ENCODE data around the gene HELB.

DNA sequence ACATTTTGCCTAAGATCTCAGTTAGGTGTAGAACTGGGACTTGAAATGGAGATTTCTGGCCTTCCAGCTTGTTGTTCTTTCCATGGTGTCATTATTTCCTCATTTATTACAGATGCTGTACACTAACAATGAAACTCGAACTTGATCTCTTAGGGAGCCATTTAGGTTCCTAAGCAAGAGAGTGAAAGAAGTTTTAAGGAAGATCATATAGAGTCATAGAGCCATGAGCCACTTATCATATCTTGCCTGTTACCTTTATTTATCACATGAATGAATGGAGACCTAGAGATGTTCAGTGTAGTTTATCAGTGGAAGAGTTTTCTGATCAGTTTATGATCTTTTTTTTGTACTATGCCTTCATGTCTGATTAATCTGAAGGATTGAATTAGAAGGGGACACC, 9.9 kb downstream of the HELB start:
- TF ChIP-seq TCF3 (IDR thresholded peaks at IDR 0.05; ENCODE audit: borderline replicate concordance, insufficient read depth, low read depth, low read length) (no peak), EP300 (IDR thresholded peaks at IDR 0.05; ENCODE audit: borderline replicate concordance in 1 of 2, control insufficient read depth in 1 of 2, low read depth in 2 of 2, low read length in 2 of 2) (no peak), CHD1 (IDR thresholded peaks at IDR 0.05; ENCODE audit: low read depth, low read length) (no peak), MXI1 (IDR thresholded peaks at IDR 0.05; ENCODE audit: low read depth, low read length) (no peak), JUND (IDR thresholded peaks at IDR 0.05; ENCODE audit: low read depth, low read length) (no peak), ETV6 (conservative IDR thresholded peaks at IDR 0.05 in 1 of 2, IDR thresholded peaks at IDR 0.05 in 1 of 2; ENCODE audit: borderline replicate concordance in 1 of 2, low read depth in 1 of 2) (no peak), SMAD1 (IDR thresholded peaks at IDR 0.05; ENCODE audit: low read depth, partially characterized antibody) (no peak), ZNF384 (IDR thresholded peaks at IDR 0.05; ENCODE audit: borderline replicate concordance, low read depth, low read length) (no peak)
- TF ChIP-seq, protein P1, sequence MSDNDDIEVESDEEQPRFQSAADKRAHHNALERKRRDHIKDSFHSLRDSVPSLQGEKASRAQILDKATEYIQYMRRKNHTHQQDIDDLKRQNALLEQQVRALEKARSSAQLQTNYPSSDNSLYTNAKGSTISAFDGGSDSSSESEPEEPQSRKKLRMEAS (IDR thresholded peaks at IDR 0.05; ENCODE audit: low read depth, low read length) = no peak
- TF ChIP-seq, protein P2, sequence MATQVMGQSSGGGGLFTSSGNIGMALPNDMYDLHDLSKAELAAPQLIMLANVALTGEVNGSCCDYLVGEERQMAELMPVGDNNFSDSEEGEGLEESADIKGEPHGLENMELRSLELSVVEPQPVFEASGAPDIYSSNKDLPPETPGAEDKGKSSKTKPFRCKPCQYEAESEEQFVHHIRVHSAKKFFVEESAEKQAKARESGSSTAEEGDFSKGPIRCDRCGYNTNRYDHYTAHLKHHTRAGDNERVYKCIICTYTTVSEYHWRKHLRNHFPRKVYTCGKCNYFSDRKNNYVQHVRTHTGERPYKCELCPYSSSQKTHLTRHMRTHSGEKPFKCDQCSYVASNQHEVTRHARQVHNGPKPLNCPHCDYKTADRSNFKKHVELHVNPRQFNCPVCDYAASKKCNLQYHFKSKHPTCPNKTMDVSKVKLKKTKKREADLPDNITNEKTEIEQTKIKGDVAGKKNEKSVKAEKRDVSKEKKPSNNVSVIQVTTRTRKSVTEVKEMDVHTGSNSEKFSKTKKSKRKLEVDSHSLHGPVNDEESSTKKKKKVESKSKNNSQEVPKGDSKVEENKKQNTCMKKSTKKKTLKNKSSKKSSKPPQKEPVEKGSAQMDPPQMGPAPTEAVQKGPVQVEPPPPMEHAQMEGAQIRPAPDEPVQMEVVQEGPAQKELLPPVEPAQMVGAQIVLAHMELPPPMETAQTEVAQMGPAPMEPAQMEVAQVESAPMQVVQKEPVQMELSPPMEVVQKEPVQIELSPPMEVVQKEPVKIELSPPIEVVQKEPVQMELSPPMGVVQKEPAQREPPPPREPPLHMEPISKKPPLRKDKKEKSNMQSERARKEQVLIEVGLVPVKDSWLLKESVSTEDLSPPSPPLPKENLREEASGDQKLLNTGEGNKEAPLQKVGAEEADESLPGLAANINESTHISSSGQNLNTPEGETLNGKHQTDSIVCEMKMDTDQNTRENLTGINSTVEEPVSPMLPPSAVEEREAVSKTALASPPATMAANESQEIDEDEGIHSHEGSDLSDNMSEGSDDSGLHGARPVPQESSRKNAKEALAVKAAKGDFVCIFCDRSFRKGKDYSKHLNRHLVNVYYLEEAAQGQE (IDR thresholded peaks at IDR 0.05; ENCODE audit: low read depth, low read length) = no peak
- TF ChIP-seq, protein P3, sequence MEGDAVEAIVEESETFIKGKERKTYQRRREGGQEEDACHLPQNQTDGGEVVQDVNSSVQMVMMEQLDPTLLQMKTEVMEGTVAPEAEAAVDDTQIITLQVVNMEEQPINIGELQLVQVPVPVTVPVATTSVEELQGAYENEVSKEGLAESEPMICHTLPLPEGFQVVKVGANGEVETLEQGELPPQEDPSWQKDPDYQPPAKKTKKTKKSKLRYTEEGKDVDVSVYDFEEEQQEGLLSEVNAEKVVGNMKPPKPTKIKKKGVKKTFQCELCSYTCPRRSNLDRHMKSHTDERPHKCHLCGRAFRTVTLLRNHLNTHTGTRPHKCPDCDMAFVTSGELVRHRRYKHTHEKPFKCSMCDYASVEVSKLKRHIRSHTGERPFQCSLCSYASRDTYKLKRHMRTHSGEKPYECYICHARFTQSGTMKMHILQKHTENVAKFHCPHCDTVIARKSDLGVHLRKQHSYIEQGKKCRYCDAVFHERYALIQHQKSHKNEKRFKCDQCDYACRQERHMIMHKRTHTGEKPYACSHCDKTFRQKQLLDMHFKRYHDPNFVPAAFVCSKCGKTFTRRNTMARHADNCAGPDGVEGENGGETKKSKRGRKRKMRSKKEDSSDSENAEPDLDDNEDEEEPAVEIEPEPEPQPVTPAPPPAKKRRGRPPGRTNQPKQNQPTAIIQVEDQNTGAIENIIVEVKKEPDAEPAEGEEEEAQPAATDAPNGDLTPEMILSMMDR (IDR thresholded peaks at IDR 0.05 in 2 of 3, conservative IDR thresholded peaks at IDR 0.05 in 1 of 3; ENCODE audit: control insufficient read depth in 2 of 3, extremely low read depth in 1 of 3, insufficient read depth in 1 of 3, low read depth in 3 of 3, low read length in 3 of 3) = no peak
